Measurements from ENCODE around the gene ZNF385B.

Gene ZNF385B

DNA sequence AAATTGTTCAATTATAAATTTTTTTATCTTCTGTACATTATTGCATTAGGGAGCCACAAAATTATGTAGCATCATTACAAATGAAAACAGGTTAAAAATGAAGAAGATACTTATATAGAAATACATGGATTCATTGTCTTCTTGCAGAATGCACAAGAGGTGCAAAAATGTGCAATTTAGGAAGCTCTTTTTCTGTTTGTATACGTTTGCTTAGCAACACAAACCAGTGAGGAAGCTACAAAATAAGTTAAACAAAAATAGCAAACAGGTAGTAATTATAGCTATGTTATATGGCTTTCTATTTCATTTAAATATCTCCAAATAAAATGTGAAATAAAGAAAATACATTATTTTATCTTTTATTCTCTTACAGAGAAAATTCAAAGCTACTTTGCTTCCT lies 419.2 kb downstream of the ZNF385B start:
- Histone ChIP-seq H3K36me3 (ENCODE audit: control insufficient read depth, insufficient read depth, low read length) (no peaks in the 10 kb centered on the region), H3K4me3 (replicated peaks; ENCODE audit: low read depth, low read length) (no peak overlapping the region), H3K27me3 (replicated peaks; ENCODE audit: control insufficient read depth, insufficient read depth, low read length) (no peaks in the 10 kb centered on the region; the same call in 1 of the 2 replicates)
- no peak for DNase-seq (ENCODE audit: extremely low read depth, insufficient read length)
- TF ChIP-seq, protein P1, sequence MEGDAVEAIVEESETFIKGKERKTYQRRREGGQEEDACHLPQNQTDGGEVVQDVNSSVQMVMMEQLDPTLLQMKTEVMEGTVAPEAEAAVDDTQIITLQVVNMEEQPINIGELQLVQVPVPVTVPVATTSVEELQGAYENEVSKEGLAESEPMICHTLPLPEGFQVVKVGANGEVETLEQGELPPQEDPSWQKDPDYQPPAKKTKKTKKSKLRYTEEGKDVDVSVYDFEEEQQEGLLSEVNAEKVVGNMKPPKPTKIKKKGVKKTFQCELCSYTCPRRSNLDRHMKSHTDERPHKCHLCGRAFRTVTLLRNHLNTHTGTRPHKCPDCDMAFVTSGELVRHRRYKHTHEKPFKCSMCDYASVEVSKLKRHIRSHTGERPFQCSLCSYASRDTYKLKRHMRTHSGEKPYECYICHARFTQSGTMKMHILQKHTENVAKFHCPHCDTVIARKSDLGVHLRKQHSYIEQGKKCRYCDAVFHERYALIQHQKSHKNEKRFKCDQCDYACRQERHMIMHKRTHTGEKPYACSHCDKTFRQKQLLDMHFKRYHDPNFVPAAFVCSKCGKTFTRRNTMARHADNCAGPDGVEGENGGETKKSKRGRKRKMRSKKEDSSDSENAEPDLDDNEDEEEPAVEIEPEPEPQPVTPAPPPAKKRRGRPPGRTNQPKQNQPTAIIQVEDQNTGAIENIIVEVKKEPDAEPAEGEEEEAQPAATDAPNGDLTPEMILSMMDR (IDR thresholded peaks at IDR 0.05; ENCODE audit: insufficient read depth, low read length, poor library complexity, severe bottlenecking) = no peak

DNA sequence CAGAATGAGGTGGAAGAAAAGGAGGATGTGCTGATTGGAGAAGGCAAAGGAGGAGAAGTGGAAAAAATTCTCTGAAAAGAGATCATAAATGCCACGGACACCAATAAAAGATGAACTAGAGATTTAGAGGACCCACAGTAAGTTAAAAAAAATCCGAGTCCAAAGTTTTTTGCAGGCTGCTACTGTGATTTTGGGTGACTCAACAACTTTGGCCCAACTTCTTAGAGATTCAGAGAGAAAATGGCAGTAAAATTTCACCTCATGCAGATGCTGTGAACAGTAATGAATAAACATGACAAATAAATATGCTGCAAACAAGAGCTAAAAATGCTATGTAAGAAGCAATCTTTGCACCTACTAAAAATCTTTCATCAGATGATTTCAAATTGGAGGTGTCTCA lies 419.9 kb downstream of the ZNF385B start:
- no peaks in the 10 kb centered on the region; the same call in 1 of the 2 replicates for H3K27me3 ChIP-seq (replicated peaks; ENCODE audit: control insufficient read depth, insufficient read depth, low read length)
- no peaks in the 10 kb centered on the region for H3K36me3 ChIP-seq (ENCODE audit: control insufficient read depth, insufficient read depth, low read length)
- TF ChIP-seq, protein P1 (IDR thresholded peaks at IDR 0.05; ENCODE audit: insufficient read depth, low read length, poor library complexity, severe bottlenecking) = no peak
- no peak overlapping the region for H3K4me3 ChIP-seq (replicated peaks; ENCODE audit: low read depth, low read length)
- DNase-seq (ENCODE audit: extremely low read depth, insufficient read length) = no peak

DNA sequence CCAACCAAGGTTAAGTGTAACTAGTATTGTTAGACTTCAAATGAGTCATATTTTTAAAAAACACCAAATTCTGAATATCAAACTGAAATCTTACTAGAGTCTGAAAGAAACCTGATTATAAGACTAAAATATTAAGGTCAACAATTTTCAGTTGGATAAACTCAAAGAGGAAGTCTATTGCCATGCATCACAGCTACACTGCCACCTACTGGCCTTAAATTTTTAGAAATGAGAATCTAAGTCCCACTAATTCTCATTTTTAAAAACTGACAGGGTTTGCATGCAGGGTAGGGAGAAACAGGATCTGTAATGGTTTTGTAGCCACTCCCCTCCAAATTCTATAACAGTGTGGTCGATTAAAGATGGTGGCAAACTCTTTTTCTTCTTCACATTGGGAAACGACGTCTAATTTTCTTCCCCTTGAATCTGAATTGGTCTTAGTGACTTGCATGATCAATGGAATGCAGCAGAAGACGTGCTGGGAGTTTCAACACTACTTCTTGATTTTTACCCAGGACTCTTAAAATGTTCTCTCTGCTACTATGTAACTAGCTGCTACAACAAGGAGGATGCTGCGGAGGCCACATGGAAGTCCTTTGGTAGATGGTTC lies 420.7 kb downstream of the ZNF385B start:
- peak; percentile 6 for DNase-seq (ENCODE audit: extremely low read depth, insufficient read length)
- TF ChIP-seq, protein P1 (IDR thresholded peaks at IDR 0.05; ENCODE audit: insufficient read depth, low read length, poor library complexity, severe bottlenecking) = peak; percentile 61

DNA sequence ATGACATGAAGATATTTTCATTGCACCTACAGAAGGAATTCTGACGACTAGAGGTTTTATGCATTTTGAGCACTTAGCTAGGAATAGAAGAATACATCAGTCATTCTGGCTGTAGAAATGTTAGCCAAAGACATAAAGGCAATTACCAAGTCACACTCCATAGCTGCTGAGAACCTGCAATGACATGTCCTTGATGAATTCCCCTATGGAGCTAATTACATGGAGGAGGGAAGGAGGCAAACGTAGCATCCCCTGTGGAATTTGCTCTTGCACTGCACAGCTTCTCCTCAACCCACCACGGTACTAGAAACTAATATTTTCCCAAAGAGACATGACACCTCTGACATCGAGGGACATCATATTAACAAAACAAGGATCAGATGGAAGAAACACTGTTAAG lies 422.8 kb downstream of the ZNF385B start:
- no peak for DNase-seq (ENCODE audit: extremely low read depth, insufficient read length)
- Histone ChIP-seq H3K4me3 (replicated peaks; ENCODE audit: low read depth, low read length) (no peak overlapping the region), H3K27me3 (replicated peaks; ENCODE audit: control insufficient read depth, insufficient read depth, low read length) (no peaks in the 10 kb centered on the region; the same call in 1 of the 2 replicates), H3K36me3 (ENCODE audit: control insufficient read depth, insufficient read depth, low read length) (no peaks in the 10 kb centered on the region)
- TF ChIP-seq, protein P1 (IDR thresholded peaks at IDR 0.05; ENCODE audit: insufficient read depth, low read length, poor library complexity, severe bottlenecking) = no peak

More for the DNA sequence above, 420.7 kb downstream of the ZNF385B start:
- Histone ChIP-seq H3K4me3 (replicated peaks; ENCODE audit: low read depth, low read length) (no peak overlapping the region), H3K36me3 (ENCODE audit: control insufficient read depth, insufficient read depth, low read length) (no peaks in the 10 kb centered on the region), H3K27me3 (replicated peaks; ENCODE audit: control insufficient read depth, insufficient read depth, low read length) (no peaks in the 10 kb centered on the region; the same call in 1 of the 2 replicates)

DNA sequence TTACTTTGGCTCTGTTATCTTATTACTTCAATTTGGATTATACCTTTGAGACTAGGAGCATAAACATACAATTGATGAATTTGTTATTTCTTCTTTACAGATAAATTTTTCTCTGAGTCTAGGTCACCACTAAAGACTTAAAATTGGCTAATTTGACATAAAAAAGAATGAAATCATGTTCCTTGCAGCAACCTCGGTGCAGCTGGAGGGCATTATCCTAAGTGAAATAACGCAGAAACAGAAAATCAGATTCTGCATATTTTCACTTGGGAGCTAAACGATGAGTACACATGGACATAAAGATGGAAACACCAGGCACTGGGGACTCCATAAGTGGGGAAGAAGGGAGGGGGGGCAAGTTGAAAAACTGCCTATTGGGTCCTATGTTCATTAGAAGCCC lies 424.0 kb downstream of the ZNF385B start:
- Histone ChIP-seq H3K4me3 (replicated peaks; ENCODE audit: low read depth, low read length) (no peak overlapping the region), H3K36me3 (ENCODE audit: control insufficient read depth, insufficient read depth, low read length) (no peaks in the 10 kb centered on the region), H3K27me3 (replicated peaks; ENCODE audit: control insufficient read depth, insufficient read depth, low read length) (no peaks in the 10 kb centered on the region)
- DNase-seq (ENCODE audit: extremely low read depth, insufficient read length) = no peak
- TF ChIP-seq, protein P1 (IDR thresholded peaks at IDR 0.05; ENCODE audit: insufficient read depth, low read length, poor library complexity, severe bottlenecking) = no peak

DNA sequence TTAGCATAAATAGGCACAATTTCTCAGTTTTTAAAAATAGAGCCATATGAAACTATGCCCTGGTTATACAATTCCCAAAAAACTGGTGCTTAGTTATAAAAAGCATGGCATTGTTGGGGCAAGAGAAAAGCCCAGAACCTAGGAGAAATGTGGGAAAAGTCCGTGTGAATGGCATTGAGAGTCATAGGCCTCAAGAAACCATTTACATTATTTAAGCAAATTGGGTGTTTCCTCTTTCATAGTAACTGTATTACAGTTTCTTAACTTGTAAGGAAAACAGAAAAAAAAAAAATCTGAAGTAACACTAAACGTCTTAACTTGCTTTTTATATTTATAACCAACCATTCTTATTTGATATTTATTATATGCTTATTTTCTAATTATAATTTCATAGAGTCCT lies 425.8 kb downstream of the ZNF385B start:
- DNase-seq (ENCODE audit: extremely low read depth, insufficient read length) = no peak
- H3K36me3 ChIP-seq (ENCODE audit: control insufficient read depth, insufficient read depth, low read length) = no peaks in the 10 kb centered on the region
- no peaks in the 10 kb centered on the region for H3K27me3 ChIP-seq (replicated peaks; ENCODE audit: control insufficient read depth, insufficient read depth, low read length)
- no peak overlapping the region for H3K4me3 ChIP-seq (replicated peaks; ENCODE audit: low read depth, low read length)
- TF ChIP-seq, protein P1 (IDR thresholded peaks at IDR 0.05; ENCODE audit: insufficient read depth, low read length, poor library complexity, severe bottlenecking) = no peak
